GM19238 (cell line): ENCODE data around the gene DIPK1A.

ENCODE experiments used
- DNase-seq: peaks from one replicate; pipeline ENCODE4 v3.0.0; 2011; ENCODE audit warnings: low spot score; ENCODE audit not compliant: insufficient read length

The DIPK1A gene

DNA sequence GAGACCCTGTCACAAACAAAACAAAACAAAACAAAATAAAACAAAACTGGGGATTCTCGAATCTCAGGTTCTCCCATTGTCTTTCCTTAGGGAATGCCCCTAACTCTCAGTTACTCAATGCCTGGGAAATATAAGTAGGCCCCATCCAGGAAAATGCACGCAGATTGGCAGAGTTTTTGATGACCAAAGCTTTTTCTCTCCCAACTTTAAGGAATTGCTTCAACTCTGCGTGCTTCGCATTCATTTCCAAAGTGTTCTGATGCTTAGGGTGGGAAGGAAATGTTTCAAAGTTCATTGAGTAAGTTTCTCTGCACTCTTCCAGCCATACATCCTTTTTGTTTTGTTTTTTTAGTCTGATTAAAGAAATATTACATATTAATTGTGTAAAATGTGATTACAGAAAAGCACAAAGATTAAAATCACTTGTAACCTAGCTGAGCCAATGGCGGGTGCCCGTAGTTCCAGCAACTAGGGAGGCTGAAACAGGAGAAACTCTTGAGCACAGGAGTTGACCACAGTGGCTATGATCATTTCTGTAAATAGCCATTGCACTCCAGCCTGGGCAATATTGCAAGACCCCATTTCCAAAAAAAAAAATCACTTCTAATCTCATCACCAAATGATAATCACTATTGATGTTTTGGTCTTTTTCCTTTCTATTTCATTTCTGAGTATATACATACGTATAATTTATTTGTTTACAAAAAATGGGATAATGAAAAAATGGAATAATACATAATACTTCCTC lies 157.9 kb downstream of the DIPK1A start:
- DNase-seq, result no peak

DNA sequence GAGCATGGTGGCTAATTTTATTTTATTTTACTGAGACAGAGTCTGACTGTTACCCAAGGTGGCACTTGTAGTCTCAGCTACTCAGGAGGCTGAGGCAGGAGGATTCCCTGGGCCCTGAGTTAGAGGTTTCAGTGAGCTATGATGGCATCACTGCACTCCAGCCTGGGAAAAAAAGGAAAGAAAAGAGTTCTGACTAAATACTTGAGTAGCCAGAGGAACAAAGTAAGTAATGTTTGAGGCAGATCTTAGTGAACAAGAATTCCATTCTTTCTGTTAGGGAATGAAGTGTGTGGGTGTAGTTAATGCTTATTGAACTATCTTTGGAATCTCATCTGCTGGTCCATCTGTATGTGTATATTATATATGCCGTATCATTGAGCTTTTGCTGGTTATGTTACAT lies 163.3 kb downstream of the DIPK1A start:
- DNase-seq, result no peak

DNA sequence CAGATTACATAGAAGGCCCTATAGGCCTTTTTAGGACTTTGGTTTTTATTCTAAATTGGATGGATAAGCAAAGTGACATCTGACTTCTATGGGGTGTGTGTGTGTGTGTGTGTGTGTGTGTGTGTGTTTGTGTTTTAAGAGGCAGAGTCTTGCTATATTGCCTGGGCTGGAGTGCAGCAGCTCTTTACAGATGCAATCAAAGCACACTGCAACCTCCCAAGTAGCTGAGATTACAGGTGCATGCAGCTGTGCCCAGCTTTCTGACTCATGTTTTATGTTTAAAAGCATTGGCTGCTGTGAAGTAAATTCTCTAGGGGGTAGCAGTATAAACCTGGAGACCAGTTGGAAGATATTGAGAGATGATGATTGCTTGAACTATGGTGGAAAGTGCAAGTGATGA lies 164.0 kb downstream of the DIPK1A start:
- DNase-seq, result no peak

DNA sequence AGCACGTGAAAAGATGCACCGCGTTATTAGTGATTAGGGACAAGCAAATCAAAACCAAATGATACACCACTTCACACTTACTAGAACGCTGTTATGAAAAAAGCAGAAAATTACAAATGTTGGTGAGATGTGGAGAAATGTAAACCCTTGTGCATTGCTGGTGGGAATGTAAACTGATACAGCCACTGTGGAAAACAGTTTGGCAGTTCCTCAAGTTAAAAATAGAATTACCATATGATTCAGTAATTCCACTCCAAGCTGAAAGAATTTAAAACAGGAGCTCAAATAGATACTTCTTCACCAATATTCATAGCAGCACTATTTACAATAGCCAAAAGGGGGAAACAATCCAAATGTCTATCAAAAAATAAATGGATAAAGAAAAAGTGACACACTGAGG lies 166.1 kb downstream of the DIPK1A start:
- no peak for DNase-seq

DNA sequence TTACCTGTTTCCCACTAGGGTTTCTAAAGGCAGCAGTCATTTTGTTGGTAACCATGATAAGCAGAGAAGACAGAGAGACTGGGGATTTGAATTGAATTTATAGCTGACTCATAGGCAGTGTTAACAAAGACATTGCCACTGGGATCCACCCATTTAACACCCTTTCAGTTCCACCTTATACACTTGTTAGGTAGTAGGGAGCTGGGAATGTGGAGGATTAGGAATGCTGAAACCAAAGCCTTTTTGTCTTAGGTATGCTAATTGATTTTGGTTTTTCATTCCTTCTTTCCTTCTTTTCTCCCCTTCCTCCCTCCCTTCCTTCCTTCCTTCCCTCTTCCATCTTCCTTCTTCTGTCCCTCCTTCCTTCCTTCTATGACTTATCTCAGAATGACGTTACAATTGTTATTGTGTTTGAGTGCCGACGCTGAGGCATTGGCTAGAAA lies 168.9 kb downstream of the DIPK1A start:
- DNase-seq, result no peak
